Type B pancreatic cell (in vitro differentiated cells): Measurements from ENCODE around the gene CTNNA3. TPM values are rescaled to one million over a fixed set of nuclear protein-coding genes. Genes with fewer than 3 reads are reported as not detected.

Experiments
- DNase-seq: peaks from one replicate; pipeline ENCODE4 v3.0.0; 2021; ENCODE audit warnings: mixed read lengths; ENCODE audit not compliant: unreplicated experiment; ENCODE audit errors: extremely low spot score
- H3K27ac Mint-ChIP-seq: 2 replicates; pipeline ENCODE4 v1.8.0; 2021; ENCODE audit warnings: mild to moderate bottlenecking, mixed read lengths
- H3K27me3 Mint-ChIP-seq: 2 replicates; pipeline ENCODE4 v1.8.0; 2021; ENCODE audit warnings: mixed read lengths
- H3K36me3 Mint-ChIP-seq: 2 replicates; pipeline ENCODE4 v1.8.0; 2021; ENCODE audit warnings: mixed read lengths
- H3K4me1 Mint-ChIP-seq: one replicate; pipeline ENCODE4 v1.8.0; 2021; ENCODE audit warnings: mixed read lengths; ENCODE audit not compliant: unreplicated experiment
- H3K4me3 Mint-ChIP-seq: 2 replicates; pipeline ENCODE4 v1.8.0; 2021; ENCODE audit warnings: mild to moderate bottlenecking, mixed read lengths
- H3K9me3 Mint-ChIP-seq: 2 replicates; pipeline ENCODE4 v1.8.0; 2021; ENCODE audit warnings: mixed read lengths
- total RNA-seq: library from RNA; stranded (reverse); gene quantifications from 2 replicates; pipeline ENCODE4 v1.2.1, GENCODE V29; 2021; ENCODE audit warnings: low replicate concordance
- TF ChIP-seq, protein P1 (sequence below): fragments of 200-600 bp; sonication (generic); conservative IDR thresholded peaks from 2 replicates; pipeline ENCODE4 v1.5.0; 2021; ENCODE audit warnings: antibody characterized with exemption, mild to moderate bottlenecking

The CTNNA3 gene
- total RNA-seq, 1 donor from 2014 or later: 2.6 TPM

DNA sequence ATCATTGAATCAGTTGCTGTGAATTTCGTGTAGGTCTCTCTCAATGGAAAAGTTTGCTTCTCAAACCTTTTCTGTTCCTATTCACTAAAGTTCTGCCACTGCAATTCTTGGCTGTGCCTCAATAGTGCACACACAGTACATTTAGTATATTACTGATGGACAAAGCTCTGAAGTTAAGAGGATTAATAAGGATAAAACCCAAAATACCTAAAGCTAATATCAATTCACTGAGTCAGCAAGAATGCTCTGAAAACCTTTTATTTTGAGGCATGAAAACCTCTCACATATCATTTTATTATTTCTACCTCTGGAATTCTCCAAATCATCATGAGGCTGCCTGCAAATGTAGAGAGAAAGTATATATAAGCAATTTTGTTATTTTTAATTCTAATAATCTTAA is 1403.5 kb downstream of the CTNNA3 start:
- H3K9me3 Mint-ChIP-seq: no peaks in the 10 kb centered on the region
- H3K27me3 Mint-ChIP-seq: no peaks in the 10 kb centered on the region
- TF ChIP-seq, protein P1, sequence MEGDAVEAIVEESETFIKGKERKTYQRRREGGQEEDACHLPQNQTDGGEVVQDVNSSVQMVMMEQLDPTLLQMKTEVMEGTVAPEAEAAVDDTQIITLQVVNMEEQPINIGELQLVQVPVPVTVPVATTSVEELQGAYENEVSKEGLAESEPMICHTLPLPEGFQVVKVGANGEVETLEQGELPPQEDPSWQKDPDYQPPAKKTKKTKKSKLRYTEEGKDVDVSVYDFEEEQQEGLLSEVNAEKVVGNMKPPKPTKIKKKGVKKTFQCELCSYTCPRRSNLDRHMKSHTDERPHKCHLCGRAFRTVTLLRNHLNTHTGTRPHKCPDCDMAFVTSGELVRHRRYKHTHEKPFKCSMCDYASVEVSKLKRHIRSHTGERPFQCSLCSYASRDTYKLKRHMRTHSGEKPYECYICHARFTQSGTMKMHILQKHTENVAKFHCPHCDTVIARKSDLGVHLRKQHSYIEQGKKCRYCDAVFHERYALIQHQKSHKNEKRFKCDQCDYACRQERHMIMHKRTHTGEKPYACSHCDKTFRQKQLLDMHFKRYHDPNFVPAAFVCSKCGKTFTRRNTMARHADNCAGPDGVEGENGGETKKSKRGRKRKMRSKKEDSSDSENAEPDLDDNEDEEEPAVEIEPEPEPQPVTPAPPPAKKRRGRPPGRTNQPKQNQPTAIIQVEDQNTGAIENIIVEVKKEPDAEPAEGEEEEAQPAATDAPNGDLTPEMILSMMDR: no peak
- no peak overlapping the region for H3K4me3 Mint-ChIP-seq
- DNase-seq: no peak
- H3K27ac Mint-ChIP-seq: no peak overlapping the region
- H3K4me1 Mint-ChIP-seq: no peaks in the 10 kb centered on the region
- H3K36me3 Mint-ChIP-seq: no peaks in the 10 kb centered on the region

DNA sequence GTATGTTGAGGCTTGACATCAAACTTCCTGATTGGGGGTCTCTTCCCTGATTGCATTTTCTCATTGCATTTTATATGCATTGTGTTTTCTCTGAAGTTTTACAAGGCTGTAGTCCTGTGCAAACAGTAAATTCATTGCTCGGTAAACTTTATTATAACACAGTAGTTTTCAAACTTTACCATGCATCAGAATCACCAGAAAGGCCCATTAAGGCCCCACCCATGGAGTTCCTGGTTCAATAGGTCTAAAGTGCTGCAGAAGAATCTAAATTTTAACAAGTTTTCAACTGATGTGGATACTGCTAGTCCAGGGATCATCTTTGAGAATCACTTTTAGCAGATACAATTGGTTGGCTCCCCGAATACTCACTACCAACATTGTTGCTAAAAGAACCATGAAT is 1404.9 kb downstream of the CTNNA3 start:
- Mint-ChIP-seq H3K27me3 (no peaks in the 10 kb centered on the region), H3K4me1 (no peaks in the 10 kb centered on the region), H3K4me3 (no peak overlapping the region), H3K27ac (no peak overlapping the region), H3K9me3 (no peaks in the 10 kb centered on the region), H3K36me3 (no peaks in the 10 kb centered on the region)
- TF ChIP-seq, protein P1: no peak
- DNase-seq: no peak

DNA sequence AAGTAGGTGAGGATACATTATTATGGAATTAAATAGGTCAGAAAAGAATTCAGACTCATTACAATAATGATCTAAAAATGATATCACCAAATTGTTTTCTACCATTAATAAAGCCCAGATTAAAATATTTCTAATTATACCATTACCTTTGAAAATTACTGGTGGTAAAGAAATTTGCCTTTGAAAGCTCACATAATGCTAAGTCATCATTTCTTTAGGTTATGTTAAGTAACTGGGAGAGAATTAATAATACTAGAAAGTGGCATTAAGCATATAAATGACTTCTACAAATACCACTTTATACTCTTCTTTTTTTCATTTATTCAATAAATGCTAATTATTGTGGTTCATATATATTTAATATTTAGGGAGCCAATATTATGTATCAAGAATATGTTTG is 1411.4 kb downstream of the CTNNA3 start:
- no peak for DNase-seq
- Mint-ChIP-seq H3K9me3 (no peaks in the 10 kb centered on the region), H3K36me3 (no peaks in the 10 kb centered on the region), H3K4me3 (no peak overlapping the region), H3K27ac (no peak overlapping the region), H3K27me3 (no peaks in the 10 kb centered on the region), H3K4me1 (no peaks in the 10 kb centered on the region)
- TF ChIP-seq, protein P1: no peak

DNA sequence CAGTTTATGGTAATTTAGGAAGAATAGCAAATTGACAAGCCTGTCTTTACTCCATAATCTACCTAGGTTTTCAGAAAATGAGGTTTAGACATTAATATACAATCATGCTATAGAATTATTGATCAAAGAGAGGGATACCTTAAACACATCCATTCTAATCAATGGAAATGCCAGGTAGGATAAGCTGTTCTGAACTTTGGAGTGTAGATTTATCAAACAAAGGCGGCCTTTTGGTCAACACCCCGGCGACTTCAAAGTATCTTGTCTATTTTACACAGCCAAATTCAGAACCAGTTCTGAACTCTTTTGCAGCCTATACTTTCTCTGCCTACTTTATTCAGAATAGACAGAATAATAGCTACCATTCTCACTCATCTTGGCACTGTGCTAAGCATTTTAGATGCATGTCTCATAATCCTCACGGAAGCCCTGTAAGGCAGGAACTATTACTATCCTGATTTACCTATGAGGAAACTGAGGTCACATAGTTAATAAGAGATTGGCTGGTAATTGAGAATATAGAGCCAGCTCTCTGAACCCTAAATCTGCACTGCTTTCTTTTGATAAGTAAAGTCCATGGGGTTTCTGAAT is 1412.0 kb downstream of the CTNNA3 start:
- H3K4me1 Mint-ChIP-seq: no peaks in the 10 kb centered on the region
- H3K27me3 Mint-ChIP-seq: no peaks in the 10 kb centered on the region

DNA sequence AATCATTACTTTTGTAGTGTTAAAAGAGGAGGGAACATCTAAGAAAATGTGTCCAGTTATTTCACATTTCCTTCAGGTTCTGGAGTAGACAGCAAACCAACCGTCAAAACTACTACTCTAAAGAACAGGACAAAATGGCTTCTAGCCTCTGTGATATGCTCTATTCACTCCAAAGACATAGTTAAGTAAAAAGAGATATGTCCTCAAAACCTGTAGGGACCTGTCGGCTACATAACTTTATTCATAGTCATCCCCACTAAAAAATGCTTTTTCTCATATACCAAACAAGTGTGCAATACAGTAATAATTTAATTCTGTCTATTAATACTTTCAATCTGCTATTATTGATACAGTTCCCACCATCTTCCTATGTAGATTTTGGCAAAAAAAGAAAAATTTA is 1412.9 kb downstream of the CTNNA3 start:
- Mint-ChIP-seq H3K27ac (no peak overlapping the region), H3K9me3 (no peaks in the 10 kb centered on the region), H3K36me3 (no peaks in the 10 kb centered on the region), H3K4me3 (no peak overlapping the region), H3K27me3 (no peaks in the 10 kb centered on the region), H3K4me1 (no peaks in the 10 kb centered on the region)
- TF ChIP-seq, protein P1: no peak
- no peak for DNase-seq

More for the DNA sequence above, 1412.0 kb downstream of the CTNNA3 start:
- DNase-seq: no peak
- TF ChIP-seq, protein P1: no peak
- H3K9me3 Mint-ChIP-seq: no peaks in the 10 kb centered on the region
- no peak overlapping the region for H3K27ac Mint-ChIP-seq
- H3K4me3 Mint-ChIP-seq: no peak overlapping the region
- no peaks in the 10 kb centered on the region for H3K36me3 Mint-ChIP-seq

DNA sequence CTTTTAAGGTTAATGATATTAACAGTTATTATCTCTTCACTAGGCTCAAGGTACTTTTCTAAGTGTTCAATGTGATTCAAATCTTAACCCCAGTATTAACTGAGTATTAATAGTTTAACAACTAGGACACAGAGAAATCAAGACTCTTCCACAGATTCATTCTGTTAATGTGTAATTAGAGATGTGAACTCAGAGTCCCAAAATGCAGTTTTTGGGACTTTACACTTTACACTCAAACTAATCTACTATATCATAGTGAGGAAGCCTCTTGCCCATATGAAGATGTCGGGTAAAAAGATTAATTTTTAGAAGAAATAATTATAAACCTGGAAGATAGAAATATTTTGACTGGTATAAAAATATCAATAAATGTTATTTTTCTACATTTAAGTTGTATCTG is 1414.7 kb downstream of the CTNNA3 start:
- no peak for DNase-seq
- Mint-ChIP-seq H3K9me3 (no peaks in the 10 kb centered on the region), H3K27ac (no peak overlapping the region), H3K36me3 (no peaks in the 10 kb centered on the region), H3K4me3 (no peak overlapping the region), H3K27me3 (no peaks in the 10 kb centered on the region), H3K4me1 (no peaks in the 10 kb centered on the region)
- TF ChIP-seq, protein P1: no peak
